Spleen (tissue), 11 donors: ENCODE data around the gene ORC3. TPM values are rescaled to one million over a fixed set of nuclear protein-coding genes. Genes with fewer than 3 reads are reported as not detected.
"Not testable (repeated sequence)": the region's sequence is repeated elsewhere in the genome, so short reads cannot be mapped to it uniquely, and the experiment has no call there.

Experiments used
- DNase-seq: peaks from one replicate; pipeline ENCODE4 v3.0.0-alpha.2; 2020
- H3K27ac ChIP-seq, 8 donors: fragments of 200-600 bp; sonication (generic) in 7 of 8; 1 replicate in 4 of 8; 2 replicates in 4 of 8; pipeline versions ENCODE4 v1.5.0 to v1.8.0; 2016 to 2021; ENCODE audit warnings: inconsistent platforms in 4 of 8, mild to moderate bottlenecking in 4 of 8, moderate library complexity in 1 of 8
- H3K27me3 ChIP-seq, 7 donors: fragments of 200-600 bp; sonication (generic) in 6 of 7; replicated peaks in 1 of 7; 1 replicate in 4 of 7; 2 replicates in 3 of 7; pipeline versions ENCODE4 v1.5.0 to v1.8.0; 2016 to 2021; ENCODE audit warnings: inconsistent platforms in 3 of 7, mild to moderate bottlenecking in 1 of 7
- H3K36me3 ChIP-seq, 6 donors: fragments of 200-600 bp; sonication (generic) in 5 of 6; 1 replicate in 4 of 6; 2 replicates in 2 of 6; pipeline versions ENCODE4 v1.5.0 to v1.8.0; 2016 to 2021; ENCODE audit warnings: inconsistent platforms in 2 of 6
- H3K4me1 ChIP-seq, 6 donors: fragments of 200-600 bp; sonication (generic) in 5 of 6; 1 replicate in 3 of 6; 2 replicates in 3 of 6; pipeline versions ENCODE4 v1.5.0 to v1.8.0; 2016 to 2021; ENCODE audit warnings: inconsistent platforms in 3 of 6
- H3K4me3 ChIP-seq, 8 donors: fragments of 200-600 bp; sonication (generic) in 7 of 8; 1 replicate in 4 of 8; 2 replicates in 4 of 8; pipeline versions ENCODE4 v1.5.0 to v1.8.0; 2016 to 2021; ENCODE audit warnings: inconsistent platforms in 4 of 8, mild to moderate bottlenecking in 4 of 8, moderate library complexity in 2 of 8
- H3K9me3 ChIP-seq, 8 donors: fragments of 200-600 bp; sonication (generic) in 7 of 8; 1 replicate in 4 of 8; 2 replicates in 4 of 8; pipeline versions ENCODE4 v1.5.0 to v1.8.0; 2016 to 2021; ENCODE audit warnings: inconsistent platforms in 4 of 8
- POLR2A ChIP-seq, 3 donors: fragments of 450-650 bp; IDR thresholded peaks; one replicate each; pipeline ENCODE4 v1.5.1; 2017; ENCODE audit warnings: antibody characterized with exemption in 3 of 3, mild to moderate bottlenecking in 1 of 3
- POLR2AphosphoS5 ChIP-seq, 3 donors: sonication (generic); formaldehyde crosslinking; IDR thresholded peaks; one replicate each; pipeline ENCODE4 v1.5.1; 2017; ENCODE audit warnings: antibody characterized with exemption in 3 of 3
- WGBS, 5 donors: extraction: QIAGEN DNeasy Blood & Tissue Kit in 3 of 5; methylation state at CpG; one replicate each; pipeline versions ENCODE4 v1.1.5 to v1.1.7; 2013 to 2018; 5-methylcytosine and 5-hydroxymethylcytosine counted together
- intact Hi-C: fragments of 100-400 bp; cut with DNase I; formaldehyde crosslinking; loops from one replicate; pipeline ENCODE4 v1.15.0; 2023; ENCODE audit warnings: low total_unique reads
- polyA plus RNA-seq, 3 donors: library from polyadenylated mRNA; stranded (reverse); fragments of 200-250 nt; gene quantifications; one replicate each; pipeline ENCODE4 v1.2.1, GENCODE V29; 2013
- total RNA-seq, 7 donors: library from RNA; depleted of rRNA in 3 of 7; stranded (reverse); fragments of >200 nt in 3 of 7; fragmentation: NEBNext Ultra II Directional in 4 of 7; extraction: Animal tissue kit (Norgen Biotek cat#: 25700) in 4 of 7; gene quantifications; one replicate each; pipeline versions ENCODE4 v1.1.0 to v1.2.1, GENCODE V29; 2016 to 2021
- TF ChIP-seq, protein P1 (sequence below), 11 experiments: fragments of 200-600 bp in 7 of 11; fragments of 450-650 bp in 4 of 11; sonication (generic) in 4 of 11; IDR thresholded peaks in 8 of 11; conservative IDR thresholded peaks in 3 of 11; 1 replicate in 7 of 11; 2 replicates in 4 of 11; pipeline versions ENCODE4 v1.4.0 to v1.8.0; 2016 to 2021; ENCODE audit warnings: antibody characterized with exemption in 11 of 11, inconsistent platforms in 4 of 11, mild to moderate bottlenecking in 1 of 11
- donor health status: healthy with polysubstance abuse.
- donor health status: DM: no; HTN: no; CAD: no; lungs with moderate emphysema.
- donor health status: DM: no; HTN: no; CAD: no.
- donor health status: Bipolar disorder and iron deficiency.
- donor health status: healthy.
- donor health status: DM: no; HTN: no; CAD: no.
- donor health status: DM: yes; HTN: yes; CAD: no.

Gene ORC3
- total and polyA plus RNA-seq, 10 donors: 15.1 to 35.6 (median 20.0) TPM

DNA sequence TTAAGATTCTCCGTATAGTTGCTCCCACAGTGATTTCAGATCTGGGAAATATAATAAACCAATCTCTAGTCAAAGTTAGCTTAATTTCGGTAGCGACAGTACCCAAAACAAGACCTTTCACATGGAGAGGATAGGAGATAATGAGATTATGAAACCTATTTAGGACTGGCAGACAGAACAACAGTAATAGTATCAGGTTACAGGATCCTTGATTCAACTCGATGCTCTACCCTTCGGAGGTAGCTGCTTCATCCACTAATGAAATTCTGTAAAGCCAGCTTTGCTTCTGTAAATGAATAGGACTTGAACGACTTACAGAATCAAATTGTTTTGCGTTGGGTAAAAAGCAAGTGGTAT lies 112.6 kb downstream of the ORC3 start:
- peak overlapping the region; percentile 98 to 100 (median 99) for H3K27ac ChIP-seq
- no peaks in the 10 kb centered on the region for H3K36me3 ChIP-seq
- H3K4me3 ChIP-seq: peak overlapping the region; percentile 61 to 93 (median 76)
- WGBS, 5 donors: 2 to 8% (median 5%) methylated on average over 7 of the region's 7 CpGs
- H3K27me3 ChIP-seq: no peaks in the 10 kb centered on the region
- TF ChIP-seq POLR2AphosphoS5 (IDR thresholded peaks at IDR 0.05) (no peak), POLR2A (IDR thresholded peaks at IDR 0.05) (no peak)
- TF ChIP-seq, protein P1, sequence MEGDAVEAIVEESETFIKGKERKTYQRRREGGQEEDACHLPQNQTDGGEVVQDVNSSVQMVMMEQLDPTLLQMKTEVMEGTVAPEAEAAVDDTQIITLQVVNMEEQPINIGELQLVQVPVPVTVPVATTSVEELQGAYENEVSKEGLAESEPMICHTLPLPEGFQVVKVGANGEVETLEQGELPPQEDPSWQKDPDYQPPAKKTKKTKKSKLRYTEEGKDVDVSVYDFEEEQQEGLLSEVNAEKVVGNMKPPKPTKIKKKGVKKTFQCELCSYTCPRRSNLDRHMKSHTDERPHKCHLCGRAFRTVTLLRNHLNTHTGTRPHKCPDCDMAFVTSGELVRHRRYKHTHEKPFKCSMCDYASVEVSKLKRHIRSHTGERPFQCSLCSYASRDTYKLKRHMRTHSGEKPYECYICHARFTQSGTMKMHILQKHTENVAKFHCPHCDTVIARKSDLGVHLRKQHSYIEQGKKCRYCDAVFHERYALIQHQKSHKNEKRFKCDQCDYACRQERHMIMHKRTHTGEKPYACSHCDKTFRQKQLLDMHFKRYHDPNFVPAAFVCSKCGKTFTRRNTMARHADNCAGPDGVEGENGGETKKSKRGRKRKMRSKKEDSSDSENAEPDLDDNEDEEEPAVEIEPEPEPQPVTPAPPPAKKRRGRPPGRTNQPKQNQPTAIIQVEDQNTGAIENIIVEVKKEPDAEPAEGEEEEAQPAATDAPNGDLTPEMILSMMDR (IDR thresholded peaks at IDR 0.05 in 8 of 11, conservative IDR thresholded peaks at IDR 0.05 in 3 of 11): no peak
- H3K4me1 ChIP-seq: peaks cover 20 to 50% (median 30%) of the 10 kb centered on the region in 6 donors
- no peaks in the 10 kb centered on the region for H3K9me3 ChIP-seq
- intact Hi-C loops: no loop called here
- no peak for DNase-seq

DNA sequence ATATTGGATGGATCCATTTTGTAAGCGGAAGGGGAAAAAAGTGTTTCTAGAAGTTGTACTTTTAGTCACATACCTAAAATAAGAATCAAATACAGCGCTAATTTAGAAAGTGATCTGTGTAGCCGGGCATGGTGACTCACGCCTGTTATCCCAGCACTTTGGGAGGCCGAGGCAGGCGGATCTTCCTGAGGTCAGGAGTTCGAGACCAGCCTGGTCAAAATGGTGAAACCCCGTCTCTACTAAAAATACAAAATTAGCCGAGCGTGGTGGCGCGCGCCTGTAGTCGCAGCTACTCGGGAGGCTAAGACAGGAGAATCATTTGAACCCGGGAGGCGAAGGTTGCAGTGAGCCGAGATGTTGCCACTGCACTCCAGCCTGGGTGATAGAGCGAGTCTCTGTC lies 113.1 kb downstream of the ORC3 start:
- H3K4me1 ChIP-seq: peaks cover 16 to 45% (median 26%) of the 10 kb centered on the region in 6 donors
- WGBS, 5 donors: 77 to 88% (median 86%) methylated on average over 19 of the region's 19 CpGs
- H3K36me3 ChIP-seq, intact Hi-C loops, H3K9me3 ChIP-seq, H3K27me3 ChIP-seq, DNase-seq: not testable (repeated sequence)
- peak overlapping the region; percentile 98 to 100 (median 99) for H3K27ac ChIP-seq
- H3K4me3 ChIP-seq: peak overlapping the region; percentile 61 to 93 (median 76)

DNA sequence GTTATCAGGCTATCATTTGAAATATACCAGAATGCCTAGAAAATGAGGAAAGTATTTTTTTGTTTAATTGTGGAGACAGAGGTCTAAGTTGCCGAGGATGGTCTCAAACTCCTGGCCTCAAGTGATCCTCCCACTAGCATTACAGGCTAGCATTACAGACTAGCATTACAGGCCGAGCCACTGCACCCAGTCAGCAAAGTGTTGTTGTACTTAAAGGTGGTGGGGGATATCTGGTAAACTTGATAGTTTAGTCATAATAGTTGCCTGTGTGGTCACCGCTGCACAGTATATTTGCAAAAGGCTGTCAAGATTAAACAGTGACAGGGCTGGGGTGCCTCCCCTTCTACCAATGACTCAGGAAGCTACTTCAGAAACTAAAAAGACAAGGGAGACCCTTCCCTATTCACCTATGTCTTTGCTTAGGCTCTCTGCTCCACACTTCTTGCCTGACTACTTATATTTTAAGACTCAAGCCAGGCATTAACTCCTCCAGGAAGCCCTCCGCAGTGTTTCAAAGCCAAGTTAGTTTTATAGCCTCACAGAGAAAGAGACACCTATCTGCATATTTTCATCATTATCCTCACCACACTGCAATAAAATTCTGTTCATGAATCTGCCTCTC lies 115.2 kb downstream of the ORC3 start:
- WGBS, 5 donors: 66 to 89% (median 78%) methylated on average over 4 of the region's 4 CpGs
- no peak for DNase-seq
- H3K27me3 ChIP-seq: no peaks in the 10 kb centered on the region
- H3K9me3 ChIP-seq: no peaks in the 10 kb centered on the region
- H3K4me1 ChIP-seq: peaks cover 2 to 27% (median 7%) of the 10 kb centered on the region in 6 donors
- H3K27ac ChIP-seq: peak overlapping the region in 2 of 8 donors; percentile 13 to 42
- no peaks in the 10 kb centered on the region for H3K36me3 ChIP-seq
- intact Hi-C loops: no loop called here
- H3K4me3 ChIP-seq: no peak overlapping the region
- no peak for TF ChIP-seq POLR2AphosphoS5 (IDR thresholded peaks at IDR 0.05)

DNA sequence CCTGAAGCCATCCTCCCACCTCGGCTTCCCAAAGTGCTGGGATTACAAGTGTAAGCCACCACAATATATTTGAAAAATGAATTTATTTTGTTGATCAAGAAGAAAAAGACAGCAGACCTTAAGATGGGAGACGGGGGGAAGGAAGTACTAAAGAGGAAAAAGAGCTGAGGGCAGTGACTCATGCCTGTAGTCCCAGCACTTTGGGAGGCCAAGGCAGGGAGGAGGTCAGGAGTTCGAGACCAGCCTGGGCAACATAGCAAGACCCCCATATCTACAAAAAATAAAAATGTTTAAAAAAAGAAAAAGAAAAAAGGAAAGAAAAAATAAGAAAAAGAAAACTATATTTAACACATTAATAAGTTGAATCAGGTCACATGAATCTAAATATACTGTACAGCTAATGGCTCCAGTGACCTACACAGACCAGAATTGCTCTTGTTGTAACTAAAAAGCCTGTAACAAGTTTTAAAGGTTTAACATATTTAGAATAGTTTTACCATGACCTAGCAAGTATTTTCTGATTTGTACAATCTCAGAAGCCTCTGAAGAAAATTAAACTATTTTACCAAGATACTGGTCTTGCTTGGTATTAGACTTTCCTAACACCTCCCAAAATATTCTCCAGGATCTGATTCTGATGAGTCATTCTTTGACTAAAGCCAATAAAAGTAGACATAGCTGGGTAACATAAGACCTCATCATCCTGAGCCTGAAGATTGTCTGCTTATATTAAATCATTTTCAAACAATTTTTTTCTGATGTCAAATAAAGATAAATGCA lies 116.4 kb downstream of the ORC3 start:
- H3K36me3 ChIP-seq: no peaks in the 10 kb centered on the region
- TF ChIP-seq, protein P1 (IDR thresholded peaks at IDR 0.05 in 8 of 11, conservative IDR thresholded peaks at IDR 0.05 in 3 of 11): no peak
- no peak for TF ChIP-seq POLR2A (IDR thresholded peaks at IDR 0.05)
- TF ChIP-seq POLR2AphosphoS5 (IDR thresholded peaks at IDR 0.05): no peak
- no peak overlapping the region for H3K27ac ChIP-seq
- intact Hi-C loops: no loop called here
- no peak overlapping the region for H3K4me3 ChIP-seq
- no peak for DNase-seq
- H3K27me3 ChIP-seq: no peaks in the 10 kb centered on the region
- 70 to 77% (median 75%) methylated on average over 3 of the region's 3 CpGs for WGBS, 5 donors
- H3K4me1 ChIP-seq: peaks cover 0 to 22% (median 7%) of the 10 kb centered on the region in 6 donors
- H3K9me3 ChIP-seq: no peaks in the 10 kb centered on the region

DNA sequence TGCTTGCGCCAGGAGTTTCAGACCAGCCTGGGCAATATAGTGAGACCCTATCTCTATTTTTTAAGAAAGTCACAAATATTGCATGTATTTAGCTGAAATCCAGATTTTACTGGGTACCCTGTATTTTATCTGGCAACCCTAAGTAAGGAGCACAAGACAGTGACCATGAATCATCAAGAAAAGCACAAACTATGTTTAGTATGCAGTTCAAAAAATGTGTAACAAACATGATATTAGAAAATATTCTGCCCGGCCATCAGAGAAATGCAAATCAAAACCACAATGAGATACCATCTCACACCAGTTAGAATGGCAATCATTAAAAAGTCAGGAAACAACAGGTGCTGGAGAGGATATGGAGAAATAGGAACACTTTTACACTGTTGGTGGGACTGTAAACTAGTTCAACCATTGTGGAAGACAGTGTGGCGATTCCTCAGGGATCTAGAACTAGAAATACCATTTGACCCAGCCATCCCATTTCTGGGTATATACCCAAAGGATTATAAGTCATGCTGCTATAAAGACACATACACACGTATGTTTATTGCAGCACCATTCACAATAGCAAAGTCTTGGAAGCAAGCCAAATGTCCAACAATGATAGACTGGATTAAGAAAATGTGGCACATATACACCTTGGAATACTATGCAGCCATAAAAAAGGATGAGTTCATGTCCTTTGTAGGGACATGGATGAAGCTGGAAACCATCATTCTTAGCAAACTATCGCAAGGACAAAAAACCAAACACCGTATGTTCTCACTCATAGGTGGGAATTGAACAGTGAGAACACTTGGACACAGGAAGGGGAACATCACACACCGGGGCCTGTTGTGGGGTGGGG lies 118.9 kb downstream of the ORC3 start:
- DNase-seq, H3K9me3 ChIP-seq, H3K27ac ChIP-seq, H3K27me3 ChIP-seq, intact Hi-C loops, H3K36me3 ChIP-seq, H3K4me3 ChIP-seq: not testable (repeated sequence)
- 75 to 89% (median 77%) methylated on average over 6 to 7 of the region's 7 CpGs for WGBS, 5 donors
- H3K4me1 ChIP-seq: peaks cover 0 to 15% (median 0%) of the 10 kb centered on the region in 6 donors
